ENCODE results near the gene ATAD2B. TPM values are rescaled to one million over a fixed set of nuclear protein-coding genes. Genes with fewer than 3 reads are reported as not detected.

Gene ATAD2B
- total RNA-seq, 1 experiment from 2014 or later: 19.7 TPM

DNA sequence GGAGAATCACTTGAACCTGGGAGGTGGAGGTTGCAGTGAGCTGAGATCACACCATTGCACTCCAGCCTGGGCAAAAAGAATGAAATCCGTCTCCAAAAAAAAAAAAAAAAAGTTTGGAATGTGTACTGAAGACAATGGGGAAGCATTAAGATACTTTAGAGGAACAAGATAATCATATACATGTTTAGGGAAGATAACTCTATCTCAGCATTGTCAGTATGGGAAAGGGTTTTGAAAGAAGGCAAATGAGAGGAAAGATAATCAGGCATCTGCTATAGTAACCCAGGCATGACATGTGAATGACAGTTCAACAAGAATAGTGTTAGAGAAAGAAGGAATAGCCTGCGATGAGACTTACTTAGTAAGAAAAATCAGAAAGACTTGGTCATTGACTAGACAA, 112.0 kb downstream of the ATAD2B start:
- POLR2A ChIA-PET: no interaction called here
- intact Hi-C loops (cut with micrococcal nuclease): no loop called here
- Mint-ChIP-seq H3K27me3 (ENCODE audit: insufficient read depth, unreplicated experiment) (no peaks in the 10 kb centered on the region), H3K4me1 (ENCODE audit: insufficient read depth, unreplicated experiment) (no peaks in the 10 kb centered on the region), H3K9me3 (ENCODE audit: unreplicated experiment) (no peaks in the 10 kb centered on the region), H3K27ac (ENCODE audit: low read depth, unreplicated experiment) (no peak overlapping the region), H3K36me3 (ENCODE audit: insufficient read depth, unreplicated experiment) (peaks cover 28% of the 10 kb centered on the region), H3K4me3 (ENCODE audit: unreplicated experiment) (no peak overlapping the region)
- no TSS peak for BruUV-seq (replicated peaks)
- no peak for DNase-seq (ENCODE audit: unreplicated experiment)
- CTCF ChIA-PET: interaction anchor here (0.7 to 1.9 kb wide), 2 partner anchors 10 to 136 kb away, joined by 4 to 7 read pairs; no protein-coding TSS in a partner anchor
- TF ChIP-seq, protein P1, sequence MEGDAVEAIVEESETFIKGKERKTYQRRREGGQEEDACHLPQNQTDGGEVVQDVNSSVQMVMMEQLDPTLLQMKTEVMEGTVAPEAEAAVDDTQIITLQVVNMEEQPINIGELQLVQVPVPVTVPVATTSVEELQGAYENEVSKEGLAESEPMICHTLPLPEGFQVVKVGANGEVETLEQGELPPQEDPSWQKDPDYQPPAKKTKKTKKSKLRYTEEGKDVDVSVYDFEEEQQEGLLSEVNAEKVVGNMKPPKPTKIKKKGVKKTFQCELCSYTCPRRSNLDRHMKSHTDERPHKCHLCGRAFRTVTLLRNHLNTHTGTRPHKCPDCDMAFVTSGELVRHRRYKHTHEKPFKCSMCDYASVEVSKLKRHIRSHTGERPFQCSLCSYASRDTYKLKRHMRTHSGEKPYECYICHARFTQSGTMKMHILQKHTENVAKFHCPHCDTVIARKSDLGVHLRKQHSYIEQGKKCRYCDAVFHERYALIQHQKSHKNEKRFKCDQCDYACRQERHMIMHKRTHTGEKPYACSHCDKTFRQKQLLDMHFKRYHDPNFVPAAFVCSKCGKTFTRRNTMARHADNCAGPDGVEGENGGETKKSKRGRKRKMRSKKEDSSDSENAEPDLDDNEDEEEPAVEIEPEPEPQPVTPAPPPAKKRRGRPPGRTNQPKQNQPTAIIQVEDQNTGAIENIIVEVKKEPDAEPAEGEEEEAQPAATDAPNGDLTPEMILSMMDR (IDR thresholded peaks at IDR 0.05; ENCODE audit: unreplicated experiment): no peak

DNA sequence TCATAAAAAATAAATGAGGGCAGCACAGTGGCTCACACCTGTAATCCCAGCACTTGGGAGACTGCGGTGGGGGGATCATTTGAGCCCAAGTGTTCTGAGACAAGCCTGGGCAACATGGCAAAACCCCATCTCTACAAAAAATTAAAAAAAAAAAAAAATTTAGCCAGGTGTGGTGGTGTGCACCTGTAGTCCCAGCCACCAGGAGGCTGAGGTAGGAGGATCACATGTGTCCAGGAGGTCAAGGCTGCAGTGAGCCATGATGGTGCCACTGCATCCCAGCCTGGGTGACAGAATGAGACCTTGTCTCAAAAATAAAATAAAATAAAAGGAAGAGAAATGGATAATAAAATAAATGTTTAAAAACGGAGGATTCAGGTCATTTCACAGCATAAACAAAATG, 113.5 kb downstream of the ATAD2B start:
- Mint-ChIP-seq H3K9me3 (ENCODE audit: unreplicated experiment) (no peaks in the 10 kb centered on the region), H3K4me1 (ENCODE audit: insufficient read depth, unreplicated experiment) (no peaks in the 10 kb centered on the region), H3K27ac (ENCODE audit: low read depth, unreplicated experiment) (no peak overlapping the region), H3K27me3 (ENCODE audit: insufficient read depth, unreplicated experiment) (no peaks in the 10 kb centered on the region), H3K4me3 (ENCODE audit: unreplicated experiment) (no peak overlapping the region), H3K36me3 (ENCODE audit: insufficient read depth, unreplicated experiment) (peaks cover 31% of the 10 kb centered on the region)
- CTCF ChIA-PET: no interaction called here
- intact Hi-C loops (cut with micrococcal nuclease): no loop called here
- TF ChIP-seq, protein P1 (IDR thresholded peaks at IDR 0.05; ENCODE audit: unreplicated experiment): no peak
- no peak for DNase-seq (ENCODE audit: unreplicated experiment)
- no TSS peak for BruUV-seq (replicated peaks)
- POLR2A ChIA-PET: no interaction called here

DNA sequence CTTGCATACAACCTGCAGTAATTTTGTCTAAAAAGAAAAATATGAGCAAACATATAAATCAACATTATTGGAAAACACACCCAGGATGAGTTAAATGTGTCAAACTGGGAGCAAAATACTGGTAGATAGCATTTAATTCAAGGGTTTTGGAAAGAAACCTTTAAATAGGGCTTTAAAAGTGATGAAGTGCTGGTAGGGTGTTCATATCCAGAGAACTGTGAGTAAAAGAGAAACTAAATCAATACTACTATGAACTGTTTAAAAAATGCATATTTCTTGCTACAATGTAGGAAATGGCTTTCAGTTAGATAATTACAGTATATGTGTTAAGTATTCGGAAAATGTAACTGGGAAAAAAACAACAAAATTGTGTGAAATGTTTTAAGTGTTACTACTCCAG, 117.8 kb downstream of the ATAD2B start:
- CTCF ChIA-PET: interaction anchor here (1.2 kb wide), 1 partner anchor 15 kb away, joined by 3 read pairs; no protein-coding TSS in a partner anchor
- BruUV-seq (replicated peaks): no TSS peak
- Mint-ChIP-seq H3K4me1 (ENCODE audit: insufficient read depth, unreplicated experiment) (peaks cover 10% of the 10 kb centered on the region), H3K27ac (ENCODE audit: low read depth, unreplicated experiment) (no peak overlapping the region), H3K9me3 (ENCODE audit: unreplicated experiment) (no peaks in the 10 kb centered on the region), H3K4me3 (ENCODE audit: unreplicated experiment) (no peak overlapping the region), H3K36me3 (ENCODE audit: insufficient read depth, unreplicated experiment) (peaks cover 22% of the 10 kb centered on the region), H3K27me3 (ENCODE audit: insufficient read depth, unreplicated experiment) (no peaks in the 10 kb centered on the region)
- POLR2A ChIA-PET: no interaction called here
- intact Hi-C loops (cut with micrococcal nuclease): no loop called here
- TF ChIP-seq, protein P1 (IDR thresholded peaks at IDR 0.05; ENCODE audit: unreplicated experiment): no peak
- no peak for DNase-seq (ENCODE audit: unreplicated experiment)

DNA sequence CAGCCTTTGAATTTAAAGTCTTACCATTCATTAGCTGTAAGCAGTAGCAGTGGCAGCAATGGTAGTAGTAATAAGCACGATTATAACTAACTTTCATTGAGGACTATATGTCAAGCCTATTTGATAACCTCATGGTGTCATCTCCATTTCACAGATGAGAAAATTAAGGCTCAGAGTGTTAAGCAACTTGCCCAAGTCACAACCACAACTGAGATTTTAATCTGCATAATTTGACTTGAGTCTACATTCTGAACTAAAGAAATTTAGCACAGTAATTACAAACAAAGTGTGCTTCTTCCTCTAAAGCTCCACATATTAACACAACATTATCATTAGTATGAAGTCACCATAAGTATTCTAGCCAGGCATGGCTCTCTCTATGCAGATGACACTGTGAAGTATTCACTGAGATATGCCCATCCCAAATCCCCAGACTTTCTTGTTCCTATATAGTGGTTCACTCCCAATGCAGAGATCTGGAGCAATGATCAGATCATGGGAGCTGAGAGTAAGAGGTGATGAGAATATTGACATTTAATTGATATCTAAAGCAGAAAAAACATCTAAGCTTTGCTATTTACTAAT, 120.2 kb downstream of the ATAD2B start:
- Mint-ChIP-seq H3K27me3 (ENCODE audit: insufficient read depth, unreplicated experiment) (no peaks in the 10 kb centered on the region), H3K4me1 (ENCODE audit: insufficient read depth, unreplicated experiment) (peaks cover 24% of the 10 kb centered on the region), H3K36me3 (ENCODE audit: insufficient read depth, unreplicated experiment) (peaks cover 24% of the 10 kb centered on the region), H3K27ac (ENCODE audit: low read depth, unreplicated experiment) (no peak overlapping the region), H3K9me3 (ENCODE audit: unreplicated experiment) (no peaks in the 10 kb centered on the region), H3K4me3 (ENCODE audit: unreplicated experiment) (no peak overlapping the region)
- CTCF ChIA-PET: interaction anchor here (0.6 to 1.8 kb wide), 5 partner anchors 14 to 118 kb away, joined by 3 to 6 read pairs (median 3); no protein-coding TSS in a partner anchor
- intact Hi-C loops (cut with micrococcal nuclease): no loop called here
- no peak for DNase-seq (ENCODE audit: unreplicated experiment)
- POLR2A ChIA-PET: interaction anchor here (0.6 to 1.9 kb wide), 6 partner anchors 8 to 278 kb away, joined by 3 to 10 read pairs (median 5); partner anchors contain the start of genes ATAD2B and TP53I3
- BruUV-seq (replicated peaks): no TSS peak
- TF ChIP-seq, protein P1 (IDR thresholded peaks at IDR 0.05; ENCODE audit: unreplicated experiment): no peak

All from MCF 10A (cell line).